ENCODE data around the gene SPATA6L. TPM values are rescaled to one million over a fixed set of nuclear protein-coding genes. Genes with fewer than 3 reads are reported as not detected.

Gene SPATA6L
- total RNA-seq, 1 donor from 2014 or later: 2.6 TPM

GRCh38 chr9:4600368-4600767, 65.9 kb downstream of the SPATA6L start:
- H3K4me3 ChIP-seq (ENCODE audit: low read depth, low read length): no peak overlapping the region
- DNase-seq (ENCODE audit: low read depth) (no peak), FAIRE-seq (no peak)
- no peak for TF ChIP-seq CTCF (IDR thresholded peaks at IDR 0.05; ENCODE audit: insufficient read depth, low read length, severe bottlenecking)
- no peaks in the 10 kb centered on the region for H3K36me3 ChIP-seq (ENCODE audit: control insufficient read depth, insufficient read depth, low read length)
- no peaks in the 10 kb centered on the region for H3K27me3 ChIP-seq (ENCODE audit: control insufficient read depth, insufficient read depth, low read length)

- TF ChIP-seq CTCF (IDR thresholded peaks at IDR 0.05; ENCODE audit: insufficient read depth, low read length, severe bottlenecking): no peak
- no peak for FAIRE-seq
Observed at GRCh38 chr9:4596165-4596922, 69.9 kb downstream of the SPATA6L start.

GRCh38 chr9:4594994-4595393, 71.3 kb downstream of the SPATA6L start:
- no peaks in the 10 kb centered on the region for H3K27me3 ChIP-seq (ENCODE audit: control insufficient read depth, insufficient read depth, low read length)
- no peaks in the 10 kb centered on the region for H3K36me3 ChIP-seq (ENCODE audit: control insufficient read depth, insufficient read depth, low read length)
- no peak overlapping the region for H3K4me3 ChIP-seq (ENCODE audit: low read depth, low read length)
- FAIRE-seq (no peak), DNase-seq (ENCODE audit: low read depth) (no peak)
- TF ChIP-seq CTCF (IDR thresholded peaks at IDR 0.05; ENCODE audit: insufficient read depth, low read length, severe bottlenecking): no peak

More at GRCh38 chr9:4596165-4596922, 69.9 kb downstream of the SPATA6L start:
- no peaks in the 10 kb centered on the region for H3K27me3 ChIP-seq (ENCODE audit: control insufficient read depth, insufficient read depth, low read length)
- no peak for DNase-seq (ENCODE audit: low read depth)
- no peaks in the 10 kb centered on the region for H3K36me3 ChIP-seq (ENCODE audit: control insufficient read depth, insufficient read depth, low read length)
- H3K4me3 ChIP-seq (ENCODE audit: low read depth, low read length): no peak overlapping the region

GRCh38 chr9:4594545-4594944, 71.7 kb downstream of the SPATA6L start:
- H3K4me3 ChIP-seq (ENCODE audit: low read depth, low read length): no peak overlapping the region
- FAIRE-seq: no peak
- TF ChIP-seq CTCF (IDR thresholded peaks at IDR 0.05; ENCODE audit: insufficient read depth, low read length, severe bottlenecking): no peak
- no peaks in the 10 kb centered on the region for H3K27me3 ChIP-seq (ENCODE audit: control insufficient read depth, insufficient read depth, low read length)
- DNase-seq (ENCODE audit: low read depth): no peak
- H3K36me3 ChIP-seq (ENCODE audit: control insufficient read depth, insufficient read depth, low read length): no peaks in the 10 kb centered on the region

- no peak for FAIRE-seq
- no peak for TF ChIP-seq CTCF (IDR thresholded peaks at IDR 0.05; ENCODE audit: insufficient read depth, low read length, severe bottlenecking)
Observed at GRCh38 chr9:4592886-4593285, 73.4 kb downstream of the SPATA6L start.

GRCh38 chr9:4592295-4592694, 74.0 kb downstream of the SPATA6L start:
- TF ChIP-seq CTCF (IDR thresholded peaks at IDR 0.05; ENCODE audit: insufficient read depth, low read length, severe bottlenecking): no peak
- no peaks in the 10 kb centered on the region for H3K27me3 ChIP-seq (ENCODE audit: control insufficient read depth, insufficient read depth, low read length)
- DNase-seq (ENCODE audit: low read depth) (no peak), FAIRE-seq (no peak)
- no peak overlapping the region for H3K4me3 ChIP-seq (ENCODE audit: low read depth, low read length)
- no peaks in the 10 kb centered on the region for H3K36me3 ChIP-seq (ENCODE audit: control insufficient read depth, insufficient read depth, low read length)

More at GRCh38 chr9:4592886-4593285, 73.4 kb downstream of the SPATA6L start:
- no peaks in the 10 kb centered on the region for H3K27me3 ChIP-seq (ENCODE audit: control insufficient read depth, insufficient read depth, low read length)
- no peaks in the 10 kb centered on the region for H3K36me3 ChIP-seq (ENCODE audit: control insufficient read depth, insufficient read depth, low read length)
- no peak overlapping the region for H3K4me3 ChIP-seq (ENCODE audit: low read depth, low read length)
- no peak for DNase-seq (ENCODE audit: low read depth)

Measured in bronchial epithelial cell (primary cell).